ENCODE measurements around the gene PLCB2. TPM values are rescaled to one million over a fixed set of nuclear protein-coding genes. Genes with fewer than 3 reads are reported as not detected.

The PLCB2 gene
- total and polyA plus RNA-seq, 2 donors (not counting 3 experiments of a cell fraction or from before 2014, with no cell fraction given): 1.5 to 1.6 TPM

DNA sequence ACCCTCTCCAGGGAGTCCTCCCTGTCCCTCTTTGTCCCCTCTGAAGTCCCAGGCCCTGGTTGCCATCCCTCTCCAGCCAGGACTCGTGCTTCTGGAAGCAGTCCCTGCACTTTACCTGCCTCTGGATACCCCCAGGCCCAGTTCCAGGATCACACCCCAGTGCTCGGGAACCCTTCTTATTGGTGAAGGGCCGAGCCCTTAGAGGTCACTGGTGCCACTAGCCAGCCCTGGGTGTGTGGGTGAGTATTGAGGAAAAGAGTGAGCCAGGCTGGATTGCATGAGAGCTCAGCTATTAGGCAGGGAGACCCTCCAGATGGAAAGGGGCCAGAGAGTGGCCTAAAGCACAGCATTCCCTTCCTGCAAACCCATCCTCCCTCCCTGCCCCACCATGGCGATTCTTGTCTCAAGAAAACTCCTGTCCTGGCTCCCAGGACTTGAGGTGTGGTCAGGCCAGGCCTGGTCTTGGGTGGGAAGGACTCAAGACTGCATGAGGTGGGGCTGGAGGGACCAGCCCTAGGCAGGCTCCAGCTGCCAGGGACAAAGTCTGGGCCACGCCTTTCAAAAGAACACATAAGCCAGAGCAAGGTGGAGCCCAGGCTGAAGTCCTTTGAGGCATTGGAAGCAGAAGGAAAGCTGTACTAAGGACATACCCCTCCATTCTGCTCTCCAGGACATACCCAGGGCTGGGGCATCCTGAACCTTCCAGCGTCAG, 38.3 kb upstream of the PLCB2 start:
- Histone ChIP-seq H3K9me1 (replicated peaks; ENCODE audit: control insufficient read depth, extremely low read depth, insufficient read depth, low read length) (no peaks in the 10 kb centered on the region), H3K36me3 (ENCODE audit: control insufficient read depth in 2 of 2, extremely low read depth in 1 of 2, insufficient read depth in 2 of 2, low read length in 2 of 2) (no peaks in the 10 kb centered on the region), H3K4me3 (replicated peaks in 1 of 3; ENCODE audit: insufficient read depth in 1 of 3, low read depth in 1 of 3, low read length in 3 of 3) (no peak overlapping the region), H3K9ac (replicated peaks; ENCODE audit: extremely low read depth, insufficient read depth, low read length) (no peak overlapping the region), H3K79me2 (ENCODE audit: control insufficient read depth, insufficient read depth, low read length) (no peaks in the 10 kb centered on the region), H3K9me3 (replicated peaks; ENCODE audit: control insufficient read depth, insufficient read depth, low read length) (no peaks in the 10 kb centered on the region), H3K27me3 (ENCODE audit: control insufficient read depth in 2 of 2, insufficient read depth in 2 of 2, low read length in 2 of 2) (peaks cover 0 to 2% of the 10 kb centered on the region in 2 experiments), H3K27ac (ENCODE audit: insufficient read depth, low read depth, low read length) (no peak overlapping the region), H3K4me1 (ENCODE audit: control insufficient read depth, extremely low read depth, insufficient read depth, low read length) (peaks cover 29% of the 10 kb centered on the region), H4K20me1 (replicated peaks; ENCODE audit: control insufficient read depth, extremely low read depth, insufficient read depth, low read length) (no peaks in the 10 kb centered on the region), H2AFZ (ENCODE audit: low read depth, low read length) (no peak overlapping the region), H3K4me2 (ENCODE audit: insufficient read depth, low read length) (no peak overlapping the region)
- intact Hi-C loops (cut with micrococcal nuclease) (no loop called here), dilution Hi-C loops (cut with MboI; ENCODE audit: extremely low pct_ligation_motif_present, low sequenced_read_pairs) (no loop called here)
- DNase-seq (ENCODE audit: low read depth, low spot score): no peak
- ChIA-PET CTCF (interaction anchor here (1.6 to 3.2 kb wide), 4 partner anchors 11 to 77 kb away, joined by 9 to 66 read pairs (median 36); partner anchors contain the start of gene DISP2), POLR2A (no interaction called here)
- no TSS peak for BruUV-seq (replicated peaks)
- no peak for TF ChIP-seq POLR2AphosphoS5 (IDR thresholded peaks at IDR 0.05; ENCODE audit: insufficient read depth, low read depth, low read length)
- no peak for TF ChIP-seq FOS (IDR thresholded peaks at IDR 0.05; ENCODE audit: borderline replicate concordance, insufficient read depth, low read length)
- no peak for TF ChIP-seq MYC (IDR thresholded peaks at IDR 0.05; ENCODE audit: low read depth, low read length)
- no peak for TF ChIP-seq EZH2 (IDR thresholded peaks at IDR 0.05; ENCODE audit: borderline replicate concordance, low read depth, low read length, severe bottlenecking)
- TF ChIP-seq, protein P1, sequence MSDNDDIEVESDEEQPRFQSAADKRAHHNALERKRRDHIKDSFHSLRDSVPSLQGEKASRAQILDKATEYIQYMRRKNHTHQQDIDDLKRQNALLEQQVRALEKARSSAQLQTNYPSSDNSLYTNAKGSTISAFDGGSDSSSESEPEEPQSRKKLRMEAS (IDR thresholded peaks at IDR 0.05; ENCODE audit: insufficient read depth, insufficient read length): no peak
- no peak for FAIRE-seq

DNA sequence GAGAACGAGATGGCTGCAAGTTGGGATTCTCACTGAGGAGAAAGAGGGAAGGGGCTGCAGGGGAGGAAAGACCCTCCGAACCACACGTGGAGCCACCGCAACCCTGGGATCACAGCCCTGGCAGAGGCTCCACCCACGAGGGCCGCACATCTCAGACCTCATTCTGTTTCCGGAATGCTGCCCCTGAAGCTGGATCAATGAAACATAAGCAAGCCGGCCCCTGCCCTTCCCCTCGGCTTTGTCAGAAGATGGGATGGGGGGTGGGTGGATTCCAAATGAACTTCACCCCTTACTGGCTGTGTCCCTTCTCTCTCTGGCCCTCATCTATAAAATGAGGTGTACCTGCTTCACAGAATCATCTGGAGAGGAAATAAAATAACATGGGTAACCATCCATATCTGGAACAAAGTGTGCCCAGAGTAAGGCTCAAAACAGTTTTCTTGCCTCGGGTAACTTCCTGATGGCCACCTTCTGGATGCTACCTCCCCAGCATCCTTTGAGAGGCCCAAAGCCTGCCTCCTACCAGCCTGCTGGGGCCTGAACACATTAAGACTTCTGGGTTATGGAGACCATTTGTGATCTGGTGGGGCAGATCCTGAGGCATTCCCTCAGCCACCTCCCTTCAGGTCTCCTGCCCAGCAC, 37.6 kb upstream of the PLCB2 start:
- ChIA-PET CTCF (interaction anchor here (1.1 to 3.2 kb wide), 19 partner anchors 10 to 207 kb away, joined by 3 to 82 read pairs (median 8); partner anchors contain the start of genes DISP2, INAFM2, IVD and KNSTRN), POLR2A (no interaction called here)
- Histone ChIP-seq H3K36me3 (ENCODE audit: control insufficient read depth in 2 of 2, extremely low read depth in 1 of 2, insufficient read depth in 2 of 2, low read length in 2 of 2) (no peaks in the 10 kb centered on the region), H3K4me2 (ENCODE audit: insufficient read depth, low read length) (no peak overlapping the region), H3K4me1 (ENCODE audit: control insufficient read depth, extremely low read depth, insufficient read depth, low read length) (peaks cover 35% of the 10 kb centered on the region), H3K9me3 (replicated peaks; ENCODE audit: control insufficient read depth, insufficient read depth, low read length) (no peaks in the 10 kb centered on the region), H3K9ac (replicated peaks; ENCODE audit: extremely low read depth, insufficient read depth, low read length) (no peak overlapping the region), H3K27me3 (ENCODE audit: control insufficient read depth in 2 of 2, insufficient read depth in 2 of 2, low read length in 2 of 2) (no peaks in the 10 kb centered on the region), H2AFZ (ENCODE audit: low read depth, low read length) (no peak overlapping the region), H3K4me3 (replicated peaks in 1 of 3; ENCODE audit: insufficient read depth in 1 of 3, low read depth in 1 of 3, low read length in 3 of 3) (no peak overlapping the region), H3K9me1 (replicated peaks; ENCODE audit: control insufficient read depth, extremely low read depth, insufficient read depth, low read length) (no peaks in the 10 kb centered on the region), H4K20me1 (replicated peaks; ENCODE audit: control insufficient read depth, extremely low read depth, insufficient read depth, low read length) (no peaks in the 10 kb centered on the region), H3K27ac (ENCODE audit: insufficient read depth, low read depth, low read length) (no peak overlapping the region), H3K79me2 (ENCODE audit: control insufficient read depth, insufficient read depth, low read length) (no peaks in the 10 kb centered on the region)
- TF ChIP-seq JUN (IDR thresholded peaks at IDR 0.05; ENCODE audit: borderline replicate concordance, insufficient read depth, insufficient read length, low read depth): no peak
- TF ChIP-seq POLR2A (IDR thresholded peaks at IDR 0.05; ENCODE audit: low read depth, low read length): no peak
- no peak for TF ChIP-seq EZH2 (IDR thresholded peaks at IDR 0.05; ENCODE audit: borderline replicate concordance, low read depth, low read length, severe bottlenecking)
- TF ChIP-seq, protein P1 (IDR thresholded peaks at IDR 0.05; ENCODE audit: insufficient read depth, insufficient read length): no peak
- TF ChIP-seq, protein P2, sequence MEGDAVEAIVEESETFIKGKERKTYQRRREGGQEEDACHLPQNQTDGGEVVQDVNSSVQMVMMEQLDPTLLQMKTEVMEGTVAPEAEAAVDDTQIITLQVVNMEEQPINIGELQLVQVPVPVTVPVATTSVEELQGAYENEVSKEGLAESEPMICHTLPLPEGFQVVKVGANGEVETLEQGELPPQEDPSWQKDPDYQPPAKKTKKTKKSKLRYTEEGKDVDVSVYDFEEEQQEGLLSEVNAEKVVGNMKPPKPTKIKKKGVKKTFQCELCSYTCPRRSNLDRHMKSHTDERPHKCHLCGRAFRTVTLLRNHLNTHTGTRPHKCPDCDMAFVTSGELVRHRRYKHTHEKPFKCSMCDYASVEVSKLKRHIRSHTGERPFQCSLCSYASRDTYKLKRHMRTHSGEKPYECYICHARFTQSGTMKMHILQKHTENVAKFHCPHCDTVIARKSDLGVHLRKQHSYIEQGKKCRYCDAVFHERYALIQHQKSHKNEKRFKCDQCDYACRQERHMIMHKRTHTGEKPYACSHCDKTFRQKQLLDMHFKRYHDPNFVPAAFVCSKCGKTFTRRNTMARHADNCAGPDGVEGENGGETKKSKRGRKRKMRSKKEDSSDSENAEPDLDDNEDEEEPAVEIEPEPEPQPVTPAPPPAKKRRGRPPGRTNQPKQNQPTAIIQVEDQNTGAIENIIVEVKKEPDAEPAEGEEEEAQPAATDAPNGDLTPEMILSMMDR (IDR thresholded peaks at IDR 0.05; ENCODE audit: extremely low read depth in 1 of 2, insufficient read depth in 1 of 2, low read depth in 1 of 2, low read length in 2 of 2): no peak
- no peak for TF ChIP-seq POLR2AphosphoS5 (IDR thresholded peaks at IDR 0.05; ENCODE audit: insufficient read depth, low read depth, low read length)
- no peak for TF ChIP-seq FOS (IDR thresholded peaks at IDR 0.05; ENCODE audit: borderline replicate concordance, insufficient read depth, low read length)
- dilution Hi-C loops (cut with MboI; ENCODE audit: extremely low pct_ligation_motif_present, low sequenced_read_pairs) (no loop called here), intact Hi-C loops (cut with micrococcal nuclease) (no loop called here)
- FAIRE-seq (no peak), DNase-seq (ENCODE audit: low read depth, low spot score) (no peak)
- no TSS peak for BruUV-seq (replicated peaks)

Data from endothelial cell of umbilical vein (primary cell).